HEK293 (cell line): ENCODE data around the gene PARP9.

Source experiments
- BCL11B ChIP-seq: fragments of 450-650 bp; formaldehyde crosslinking; IDR thresholded peaks from 2 replicates; pipeline ENCODE4 v1.5.1; 2016; ENCODE audit warnings: low read depth, missing biosample characterization, missing genetic modification characterization
- BCL6B ChIP-seq: fragments of 450-650 bp; formaldehyde crosslinking; IDR thresholded peaks from 2 replicates; pipeline ENCODE4 v1.5.1; 2017; ENCODE audit warnings: missing biosample characterization, missing genetic modification characterization
- GLI2 ChIP-seq: fragments of 450-650 bp; formaldehyde crosslinking; IDR thresholded peaks from 2 replicates; pipeline ENCODE4; 2017; ENCODE audit warnings: missing biosample characterization, missing genetic modification characterization, low read depth, borderline replicate concordance
- GLIS1 ChIP-seq: fragments of 450-650 bp; formaldehyde crosslinking; IDR thresholded peaks from 2 replicates; pipeline ENCODE4 v1.5.1; 2016; ENCODE audit warnings: missing biosample characterization, missing genetic modification characterization
- HIC1 ChIP-seq: fragments of 450-650 bp; formaldehyde crosslinking; IDR thresholded peaks from 2 replicates; pipeline ENCODE4 v1.5.1; 2016; ENCODE audit warnings: missing biosample characterization, missing genetic modification characterization
- OVOL3 ChIP-seq: fragments of 450-650 bp; formaldehyde crosslinking; IDR thresholded peaks from 2 replicates; pipeline ENCODE4 v1.5.1; 2016; ENCODE audit warnings: missing biosample characterization, missing genetic modification characterization
- PRDM10 ChIP-seq: fragments of 450-650 bp; formaldehyde crosslinking; IDR thresholded peaks from 2 replicates; pipeline ENCODE4 v1.5.1; 2016; ENCODE audit warnings: missing biosample characterization, missing genetic modification characterization
- RBAK ChIP-seq: fragments of 450-650 bp; formaldehyde crosslinking; IDR thresholded peaks from 2 replicates; pipeline ENCODE4 v1.5.1; 2016; ENCODE audit warnings: missing biosample characterization, missing genetic modification characterization
- SP2 ChIP-seq: fragments of 450-650 bp; formaldehyde crosslinking; IDR thresholded peaks from 2 replicates; pipeline ENCODE4 v1.5.1; 2016; ENCODE audit warnings: missing biosample characterization, missing genetic modification characterization
- TRIM28 ChIP-seq: IDR thresholded peaks from 2 replicates; pipeline ENCODE4 v1.6.1; 2011; ENCODE audit warnings: low read length, control low read depth, borderline replicate concordance
- WT1 ChIP-seq: fragments of 450-650 bp; formaldehyde crosslinking; IDR thresholded peaks from 2 replicates; pipeline ENCODE4 v1.5.1; 2016; ENCODE audit warnings: missing biosample characterization, missing genetic modification characterization
- ZNF214 ChIP-seq: fragments of 450-650 bp; formaldehyde crosslinking; IDR thresholded peaks from 2 replicates; pipeline ENCODE4 v1.5.1; 2017; ENCODE audit warnings: missing biosample characterization, mild to moderate bottlenecking, missing genetic modification characterization, borderline replicate concordance
- ZNF24 ChIP-seq: fragments of 450-650 bp; formaldehyde crosslinking; IDR thresholded peaks from 2 replicates; pipeline ENCODE4 v1.5.1; 2016; ENCODE audit warnings: missing biosample characterization, missing genetic modification characterization
- ZNF26 ChIP-seq: fragments of 450-650 bp; formaldehyde crosslinking; IDR thresholded peaks from 2 replicates; pipeline ENCODE4 v1.5.1; 2016; ENCODE audit warnings: missing biosample characterization, missing genetic modification characterization
- ZNF292 ChIP-seq: fragments of 450-650 bp; formaldehyde crosslinking; IDR thresholded peaks from 2 replicates; pipeline ENCODE4 v1.5.1; 2016; ENCODE audit warnings: low read depth, missing biosample characterization, missing genetic modification characterization, borderline replicate concordance
- ZNF324 ChIP-seq: fragments of 450-650 bp; formaldehyde crosslinking; IDR thresholded peaks from 2 replicates; pipeline ENCODE4 v1.5.1; 2016; ENCODE audit warnings: missing biosample characterization, missing genetic modification characterization
- ZNF341 ChIP-seq: fragments of 450-650 bp; formaldehyde crosslinking; IDR thresholded peaks from 2 replicates; pipeline ENCODE4; 2016; ENCODE audit warnings: low read depth, missing biosample characterization, missing genetic modification characterization
- ZNF398 ChIP-seq: fragments of 450-650 bp; formaldehyde crosslinking; IDR thresholded peaks from 2 replicates; pipeline ENCODE4 v1.5.1; 2017; ENCODE audit warnings: missing biosample characterization, missing genetic modification characterization
- ZNF416 ChIP-seq: fragments of 450-650 bp; formaldehyde crosslinking; IDR thresholded peaks from 2 replicates; pipeline ENCODE4 v1.5.1; 2016; ENCODE audit warnings: missing biosample characterization, missing genetic modification characterization
- ZNF423 ChIP-seq: fragments of 450-650 bp; formaldehyde crosslinking; IDR thresholded peaks from 2 replicates; pipeline ENCODE4 v1.5.1; 2016; ENCODE audit warnings: missing biosample characterization, missing genetic modification characterization
- ZNF513 ChIP-seq: fragments of 450-650 bp; IDR thresholded peaks from 2 replicates; pipeline ENCODE4 v1.5.1; 2018; ENCODE audit warnings: missing biosample characterization, missing genetic modification characterization
- ZNF529 ChIP-seq: fragments of 450-650 bp; formaldehyde crosslinking; IDR thresholded peaks from 2 replicates; pipeline ENCODE4 v1.5.1; 2017; ENCODE audit warnings: missing genetic modification characterization, missing biosample characterization; ENCODE audit not compliant: insufficient replicate concordance
- ZNF544 ChIP-seq: fragments of 450-650 bp; formaldehyde crosslinking; IDR thresholded peaks from 2 replicates; pipeline ENCODE4 v1.5.0; 2017; ENCODE audit warnings: missing biosample characterization, missing genetic modification characterization
- ZNF596 ChIP-seq: fragments of 450-650 bp; IDR thresholded peaks from 2 replicates; pipeline ENCODE4 v1.5.0; 2018; ENCODE audit warnings: missing biosample characterization, mild to moderate bottlenecking, missing genetic modification characterization, moderate library complexity
- ZNF624 ChIP-seq: fragments of 450-650 bp; formaldehyde crosslinking; IDR thresholded peaks from 2 replicates; pipeline ENCODE4 v1.5.1; 2017; ENCODE audit warnings: missing biosample characterization, missing genetic modification characterization
- ZNF692 ChIP-seq: fragments of 450-650 bp; formaldehyde crosslinking; IDR thresholded peaks from 2 replicates; pipeline ENCODE4 v1.5.1; 2016; ENCODE audit warnings: missing biosample characterization, missing genetic modification characterization
- ZNF701 ChIP-seq: fragments of 450-650 bp; formaldehyde crosslinking; IDR thresholded peaks from 2 replicates; pipeline ENCODE4 v1.5.1; 2016; ENCODE audit warnings: missing biosample characterization, missing genetic modification characterization

Gene PARP9

GRCh38 chr3:122572940-122573412, 8.9 kb upstream of the PARP9 start (continued):
- TF ChIP-seq TRIM28 (peak; percentile 11; the same call in 1 of the 2 replicates), ZNF624 (tag by site-specific recombination) (no peak), ZNF398 (tag by site-specific recombination) (peak; percentile 55; the same call in 1 of the 2 replicates), SP2 (tag by site-specific recombination) (0 out of 2 replicates have a peak, but pooled peaks have one; percentile 9), HIC1 (tag by site-specific recombination) (peak; percentile 30; the same call in 1 of the 2 replicates), PRDM10 (peak; percentile 76), RBAK (no peak), WT1 (tag by site-specific recombination) (peak; percentile 65; the same call in 1 of the 2 replicates), ZNF513 (tag by site-specific recombination) (no peak), OVOL3 (tag by site-specific recombination) (no peak), ZNF544 (no peak), ZNF529 (tag by site-specific recombination) (no peak), ZNF341 (tag by site-specific recombination) (peak; percentile 50), ZNF26 (no peak), ZNF596 (tag by site-specific recombination) (0 out of 2 replicates have a peak, but pooled peaks have one; percentile 21), ZNF692 (tag by site-specific recombination) (no peak), ZNF701 (tag by site-specific recombination) (no peak), ZNF416 (tag by site-specific recombination) (no peak), ZNF423 (no peak), ZNF292 (tag by site-specific recombination) (no peak), ZNF324 (tag by site-specific recombination) (no peak), ZNF214 (tag by site-specific recombination) (no peak), BCL6B (peak; percentile 49; the same call in 1 of the 2 replicates), GLI2 (no peak), GLIS1 (tag by site-specific recombination) (peak; percentile 67), BCL11B (tag by site-specific recombination) (no peak), ZNF24 (tag by site-specific recombination) (peak; percentile 70)
